Measurements from ENCODE around the gene MAML2. TPM values are rescaled to one million over a fixed set of nuclear protein-coding genes. Genes with fewer than 3 reads are reported as not detected.

MAML2 gene
- total RNA-seq, 4 donors from 2014 or later: 34.2 to 49.8 (median 44.4) TPM

GRCh38 chr11:96026310-96026709 lies 316.7 kb downstream of the MAML2 start:
- no peak for ATAC-seq (ENCODE audit: low FRiP score)
- DNase-seq (ENCODE audit: low spot score): no peak
- no peak for TF ChIP-seq CTCF (IDR thresholded peaks at IDR 0.05)

- no peak for TF ChIP-seq CTCF (IDR thresholded peaks at IDR 0.05)
- DNase-seq (ENCODE audit: low spot score) (no peak), ATAC-seq (ENCODE audit: low FRiP score) (no peak)
Observed at GRCh38 chr11:96024666-96025065, 318.3 kb downstream of the MAML2 start.

- TF ChIP-seq CTCF (IDR thresholded peaks at IDR 0.05): no peak
- DNase-seq (ENCODE audit: low spot score) (no peak), ATAC-seq (ENCODE audit: low FRiP score) (no peak)
Observed at GRCh38 chr11:96023275-96023674, 319.7 kb downstream of the MAML2 start.

GRCh38 chr11:96021901-96022650 lies 320.9 kb downstream of the MAML2 start:
- ATAC-seq (ENCODE audit: low FRiP score) (no peak), DNase-seq (ENCODE audit: low spot score) (no peak)
- TF ChIP-seq CTCF (IDR thresholded peaks at IDR 0.05): no peak

GRCh38 chr11:96019810-96020747 lies 322.9 kb downstream of the MAML2 start:
- ATAC-seq (ENCODE audit: low FRiP score) (no peak), DNase-seq (ENCODE audit: low spot score) (no peak)
- TF ChIP-seq CTCF (IDR thresholded peaks at IDR 0.05): no peak

GRCh38 chr11:96019281-96019680 lies 323.7 kb downstream of the MAML2 start:
- TF ChIP-seq CTCF (IDR thresholded peaks at IDR 0.05): no peak
- no peak for ATAC-seq (ENCODE audit: low FRiP score)
- DNase-seq (ENCODE audit: low spot score): no peak

Measured in omental fat pad (tissue), 4 donors.